IgD-negative memory B cell (primary cell): ENCODE measurements around the gene ABHD12. TPM values are rescaled to one million over a fixed set of nuclear protein-coding genes. Genes with fewer than 3 reads are reported as not detected.

ENCODE experiments used
- H3K27ac Mint-ChIP-seq, 3 donors: one replicate each; pipeline ENCODE4 v1.8.0; 2020 to 2022; ENCODE audit warnings: mild to moderate bottlenecking in 3 of 3, mixed read lengths in 3 of 3, moderate library complexity in 1 of 3
- H3K27me3 Mint-ChIP-seq: one replicate; pipeline ENCODE4 v1.8.0; 2021; ENCODE audit warnings: mixed read lengths
- H3K36me3 Mint-ChIP-seq: one replicate; pipeline ENCODE4 v1.8.0; 2020; ENCODE audit warnings: mild to moderate bottlenecking, mixed read lengths
- H3K4me1 Mint-ChIP-seq, 3 donors: one replicate each; pipeline ENCODE4 v1.8.0; 2020 to 2022; ENCODE audit warnings: mixed read lengths in 3 of 3, mild to moderate bottlenecking in 1 of 3
- H3K4me3 Mint-ChIP-seq, 4 donors: one replicate each; pipeline ENCODE4 v1.8.0; 2020 to 2022; ENCODE audit warnings: mild to moderate bottlenecking in 4 of 4, mixed read lengths in 4 of 4, moderate library complexity in 3 of 4
- H3K9me3 Mint-ChIP-seq, 3 donors: one replicate each; pipeline ENCODE4 v1.8.0; 2020 to 2021; ENCODE audit warnings: mixed read lengths in 3 of 3, mild to moderate bottlenecking in 1 of 3
- polyA plus RNA-seq: library from polyadenylated mRNA; unstranded; fragments of 300-500 nt; fragmentation: Illumina TruSeq; gene quantifications from one replicate; pipeline ENCODE4 v1.2.3, GENCODE V29; 2021

ABHD12 gene
- polyA plus RNA-seq, 1 donor from 2014 or later = 20.3 TPM

GRCh38 chr20:25372584-25373336 is 17.9 kb downstream of the ABHD12 start:
- peaks cover 0 to 2% (median 0%) of the 10 kb centered on the region in 3 donors for H3K9me3 Mint-ChIP-seq
- H3K4me1 Mint-ChIP-seq = peaks cover 7 to 9% (median 8%) of the 10 kb centered on the region in 3 donors
- no peak overlapping the region for H3K27ac Mint-ChIP-seq
- H3K27me3 Mint-ChIP-seq = no peaks in the 10 kb centered on the region
- H3K36me3 Mint-ChIP-seq = peaks cover 10% of the 10 kb centered on the region
- H3K4me3 Mint-ChIP-seq = no peak overlapping the region

GRCh38 chr20:25369971-25370370 is 20.7 kb downstream of the ABHD12 start:
- Mint-ChIP-seq H3K27ac (no peak overlapping the region), H3K9me3 (peaks cover 0 to 3% (median 0%) of the 10 kb centered on the region in 3 donors), H3K36me3 (peaks cover 6% of the 10 kb centered on the region), H3K27me3 (no peaks in the 10 kb centered on the region), H3K4me1 (peaks cover 7 to 10% (median 8%) of the 10 kb centered on the region in 3 donors), H3K4me3 (no peak overlapping the region)

GRCh38 chr20:25369529-25369928 is 21.1 kb downstream of the ABHD12 start:
- H3K9me3 Mint-ChIP-seq = peaks cover 0 to 6% (median 0%) of the 10 kb centered on the region in 3 donors
- no peaks in the 10 kb centered on the region for H3K27me3 Mint-ChIP-seq
- no peak overlapping the region for H3K27ac Mint-ChIP-seq
- peaks cover 7 to 10% (median 10%) of the 10 kb centered on the region in 3 donors for H3K4me1 Mint-ChIP-seq
- peaks cover 6% of the 10 kb centered on the region for H3K36me3 Mint-ChIP-seq
- no peak overlapping the region for H3K4me3 Mint-ChIP-seq

GRCh38 chr20:25368976-25369375 is 21.7 kb downstream of the ABHD12 start:
- Mint-ChIP-seq H3K4me3 (no peak overlapping the region), H3K4me1 (peaks cover 7 to 11% (median 11%) of the 10 kb centered on the region in 3 donors), H3K36me3 (peaks cover 11% of the 10 kb centered on the region), H3K27ac (no peak overlapping the region), H3K9me3 (peaks cover 0 to 9% (median 0%) of the 10 kb centered on the region in 3 donors), H3K27me3 (no peaks in the 10 kb centered on the region)

- H3K4me1 Mint-ChIP-seq = peaks cover 7 to 11% (median 10%) of the 10 kb centered on the region in 3 donors
These were observed 22.1 kb downstream of the ABHD12 start for GRCh38 chr20:25368526-25368925.

GRCh38 chr20:25364879-25365699 is 25.5 kb downstream of the ABHD12 start:
- H3K36me3 Mint-ChIP-seq = peaks cover 7% of the 10 kb centered on the region
- H3K9me3 Mint-ChIP-seq = peaks cover 0 to 9% (median 0%) of the 10 kb centered on the region in 3 donors
- no peaks in the 10 kb centered on the region for H3K27me3 Mint-ChIP-seq
- peaks cover 8 to 13% (median 12%) of the 10 kb centered on the region in 3 donors for H3K4me1 Mint-ChIP-seq
- peak overlapping the region in 1 of 3 donors; percentile 58 for H3K27ac Mint-ChIP-seq
- no peak overlapping the region for H3K4me3 Mint-ChIP-seq

More at GRCh38 chr20:25368526-25368925, 22.1 kb downstream of the ABHD12 start:
- Mint-ChIP-seq H3K4me3 (no peak overlapping the region), H3K9me3 (peaks cover 0 to 9% (median 0%) of the 10 kb centered on the region in 3 donors), H3K27me3 (no peaks in the 10 kb centered on the region), H3K36me3 (peaks cover 10% of the 10 kb centered on the region), H3K27ac (no peak overlapping the region)

GRCh38 chr20:25364180-25364788 is 26.4 kb downstream of the ABHD12 start:
- Mint-ChIP-seq H3K36me3 (peaks cover 7% of the 10 kb centered on the region), H3K27me3 (no peaks in the 10 kb centered on the region), H3K27ac (peak overlapping the region in 1 of 3 donors; percentile 58), H3K9me3 (peaks cover 0 to 9% (median 0%) of the 10 kb centered on the region in 3 donors), H3K4me1 (peaks cover 8 to 13% (median 12%) of the 10 kb centered on the region in 3 donors), H3K4me3 (no peak overlapping the region)

GRCh38 chr20:25361287-25361683 is 29.4 kb downstream of the ABHD12 start:
- H3K4me3 Mint-ChIP-seq = peak overlapping the region in 1 of 4 donors; percentile 8
- H3K4me1 Mint-ChIP-seq = peaks cover 14 to 21% (median 19%) of the 10 kb centered on the region in 3 donors
- H3K36me3 Mint-ChIP-seq = peaks cover 6% of the 10 kb centered on the region
- peaks cover 0 to 9% (median 0%) of the 10 kb centered on the region in 3 donors for H3K9me3 Mint-ChIP-seq
- H3K27me3 Mint-ChIP-seq = no peaks in the 10 kb centered on the region
- H3K27ac Mint-ChIP-seq = no peak overlapping the region

- no peak overlapping the region for H3K4me3 Mint-ChIP-seq
- H3K4me1 Mint-ChIP-seq = peaks cover 14 to 25% (median 19%) of the 10 kb centered on the region in 3 donors
- H3K9me3 Mint-ChIP-seq = peaks cover 0 to 9% (median 0%) of the 10 kb centered on the region in 3 donors
- H3K27me3 Mint-ChIP-seq = no peaks in the 10 kb centered on the region
- peak overlapping the region in 1 of 3 donors; percentile 26 for H3K27ac Mint-ChIP-seq
- H3K36me3 Mint-ChIP-seq = peaks cover 6% of the 10 kb centered on the region
These were observed 29.9 kb downstream of the ABHD12 start for GRCh38 chr20:25360631-25361286.

GRCh38 chr20:25356271-25356933 is 34.2 kb downstream of the ABHD12 start:
- peaks cover 18 to 34% (median 27%) of the 10 kb centered on the region in 3 donors for H3K4me1 Mint-ChIP-seq
- H3K27ac Mint-ChIP-seq = no peak overlapping the region

GRCh38 chr20:25355866-25356265 is 34.8 kb downstream of the ABHD12 start:
- Mint-ChIP-seq H3K27me3 (no peaks in the 10 kb centered on the region), H3K4me1 (peaks cover 14 to 28% (median 21%) of the 10 kb centered on the region in 3 donors), H3K4me3 (no peak overlapping the region), H3K36me3 (no peaks in the 10 kb centered on the region), H3K9me3 (peaks cover 0 to 5% (median 0%) of the 10 kb centered on the region in 3 donors), H3K27ac (peak overlapping the region in 1 of 3 donors; percentile 63)

More at GRCh38 chr20:25356271-25356933, 34.2 kb downstream of the ABHD12 start:
- peak overlapping the region in 1 of 4 donors; percentile 41 for H3K4me3 Mint-ChIP-seq
- H3K36me3 Mint-ChIP-seq = no peaks in the 10 kb centered on the region
- H3K9me3 Mint-ChIP-seq = peaks cover 0 to 5% (median 0%) of the 10 kb centered on the region in 3 donors
- no peaks in the 10 kb centered on the region for H3K27me3 Mint-ChIP-seq

GRCh38 chr20:25355011-25355595 is 35.5 kb downstream of the ABHD12 start:
- Mint-ChIP-seq H3K4me3 (peak overlapping the region in 1 of 4 donors; percentile 50), H3K27me3 (no peaks in the 10 kb centered on the region), H3K27ac (peak overlapping the region in 1 of 3 donors; percentile 63), H3K36me3 (no peaks in the 10 kb centered on the region), H3K4me1 (peaks cover 11 to 27% (median 19%) of the 10 kb centered on the region in 3 donors), H3K9me3 (peaks cover 0 to 5% (median 0%) of the 10 kb centered on the region in 3 donors)
